ENCODE measurements around the gene FBXW10B.

DNA sequence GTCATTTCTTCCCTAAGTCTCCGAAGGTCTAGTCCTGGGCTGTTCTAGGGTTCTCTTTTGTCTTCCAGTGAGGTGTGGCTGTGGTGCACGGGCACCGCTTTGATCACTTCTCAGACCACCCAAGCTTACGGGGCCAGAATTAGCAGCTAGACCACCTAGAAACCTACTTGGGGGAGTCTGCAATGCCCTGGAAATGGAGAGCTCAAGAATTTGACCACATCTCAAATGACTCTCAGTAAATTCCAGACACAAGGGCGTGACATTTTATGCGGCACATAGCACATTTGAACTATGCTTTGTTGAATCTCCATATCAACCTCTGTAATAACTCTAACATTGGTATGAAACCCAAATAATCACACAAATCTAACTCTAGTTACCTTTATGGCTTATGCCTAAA is 39.7 kb upstream of the FBXW10B start:
- TF ChIP-seq, protein P1, sequence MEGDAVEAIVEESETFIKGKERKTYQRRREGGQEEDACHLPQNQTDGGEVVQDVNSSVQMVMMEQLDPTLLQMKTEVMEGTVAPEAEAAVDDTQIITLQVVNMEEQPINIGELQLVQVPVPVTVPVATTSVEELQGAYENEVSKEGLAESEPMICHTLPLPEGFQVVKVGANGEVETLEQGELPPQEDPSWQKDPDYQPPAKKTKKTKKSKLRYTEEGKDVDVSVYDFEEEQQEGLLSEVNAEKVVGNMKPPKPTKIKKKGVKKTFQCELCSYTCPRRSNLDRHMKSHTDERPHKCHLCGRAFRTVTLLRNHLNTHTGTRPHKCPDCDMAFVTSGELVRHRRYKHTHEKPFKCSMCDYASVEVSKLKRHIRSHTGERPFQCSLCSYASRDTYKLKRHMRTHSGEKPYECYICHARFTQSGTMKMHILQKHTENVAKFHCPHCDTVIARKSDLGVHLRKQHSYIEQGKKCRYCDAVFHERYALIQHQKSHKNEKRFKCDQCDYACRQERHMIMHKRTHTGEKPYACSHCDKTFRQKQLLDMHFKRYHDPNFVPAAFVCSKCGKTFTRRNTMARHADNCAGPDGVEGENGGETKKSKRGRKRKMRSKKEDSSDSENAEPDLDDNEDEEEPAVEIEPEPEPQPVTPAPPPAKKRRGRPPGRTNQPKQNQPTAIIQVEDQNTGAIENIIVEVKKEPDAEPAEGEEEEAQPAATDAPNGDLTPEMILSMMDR (IDR thresholded peaks at IDR 0.05): no peak
- no peak for TF ChIP-seq POLR2A (IDR thresholded peaks at IDR 0.05)
